ENCODE measurements around the gene ISG15.

- no peak for TF ChIP-seq CTCF (IDR thresholded peaks at IDR 0.05)
- TF ChIP-seq POLR2A (IDR thresholded peaks at IDR 0.05), result no peak
- no peak for TF ChIP-seq EP300 (IDR thresholded peaks at IDR 0.05; ENCODE audit: low read depth)
- no peak for TF ChIP-seq POLR2AphosphoS5 (IDR thresholded peaks at IDR 0.05)
These were observed 29.5 kb downstream of the ISG15 start for GRCh38 chr1:1042835-1043234.
